A673 (cell line): ENCODE results near the gene HLA-DQA1.

Source experiments
- CTCF ChIP-seq: fragments of 300-800, 200-600 bp; sonication (generic); conservative IDR thresholded peaks from 2 replicates; pipeline ENCODE4 v1.5.1; 2017; ENCODE audit warnings: low read depth, mild to moderate bottlenecking, antibody characterized with exemption, low read length, moderate library complexity, mixed read lengths
- EZH2 ChIP-seq: fragments of 200-600 bp; sonication (generic); IDR thresholded peaks from 2 replicates; pipeline ENCODE4 v1.6.1; 2017; ENCODE audit warnings: borderline replicate concordance, low read depth, mild to moderate bottlenecking, mixed read lengths, antibody characterized with exemption, low read length; ENCODE audit not compliant: poor library complexity, severe bottlenecking

DNA sequence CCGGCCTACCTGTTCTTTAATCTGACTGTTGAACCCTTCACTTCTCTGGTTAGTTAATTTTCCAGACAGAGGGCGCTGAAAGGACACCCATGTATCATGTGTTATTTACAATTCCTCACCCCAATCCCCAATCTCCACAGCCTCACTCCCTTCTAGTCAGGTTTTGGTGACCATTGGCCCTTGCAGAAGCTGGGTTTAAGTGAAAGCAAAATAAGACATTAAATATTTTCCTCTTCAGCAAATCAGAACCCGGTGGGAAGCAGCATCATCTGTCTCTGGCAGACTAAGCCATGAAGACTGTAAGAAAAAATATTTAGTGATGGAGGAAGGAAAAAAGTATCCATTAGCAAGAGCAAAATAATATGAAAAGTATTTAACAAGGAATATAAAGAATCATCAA is 9.4 kb upstream of the HLA-DQA1 start:
- TF ChIP-seq CTCF = no peak
- no peak for TF ChIP-seq EZH2
